ENCODE results near the gene TIMP3.

Gene TIMP3

GRCh38 chr22:32896891-32897290 lies 95.4 kb downstream of the TIMP3 start:
- TF ChIP-seq, protein P1, sequence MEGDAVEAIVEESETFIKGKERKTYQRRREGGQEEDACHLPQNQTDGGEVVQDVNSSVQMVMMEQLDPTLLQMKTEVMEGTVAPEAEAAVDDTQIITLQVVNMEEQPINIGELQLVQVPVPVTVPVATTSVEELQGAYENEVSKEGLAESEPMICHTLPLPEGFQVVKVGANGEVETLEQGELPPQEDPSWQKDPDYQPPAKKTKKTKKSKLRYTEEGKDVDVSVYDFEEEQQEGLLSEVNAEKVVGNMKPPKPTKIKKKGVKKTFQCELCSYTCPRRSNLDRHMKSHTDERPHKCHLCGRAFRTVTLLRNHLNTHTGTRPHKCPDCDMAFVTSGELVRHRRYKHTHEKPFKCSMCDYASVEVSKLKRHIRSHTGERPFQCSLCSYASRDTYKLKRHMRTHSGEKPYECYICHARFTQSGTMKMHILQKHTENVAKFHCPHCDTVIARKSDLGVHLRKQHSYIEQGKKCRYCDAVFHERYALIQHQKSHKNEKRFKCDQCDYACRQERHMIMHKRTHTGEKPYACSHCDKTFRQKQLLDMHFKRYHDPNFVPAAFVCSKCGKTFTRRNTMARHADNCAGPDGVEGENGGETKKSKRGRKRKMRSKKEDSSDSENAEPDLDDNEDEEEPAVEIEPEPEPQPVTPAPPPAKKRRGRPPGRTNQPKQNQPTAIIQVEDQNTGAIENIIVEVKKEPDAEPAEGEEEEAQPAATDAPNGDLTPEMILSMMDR (conservative IDR thresholded peaks at IDR 0.05), result no peak
- no peak overlapping the region for H3K27ac ChIP-seq

GRCh38 chr22:32897400-32897799 lies 95.9 kb downstream of the TIMP3 start:
- TF ChIP-seq, protein P1 (conservative IDR thresholded peaks at IDR 0.05), result no peak
- no peak overlapping the region for H3K27ac ChIP-seq

- TF ChIP-seq, protein P1 (conservative IDR thresholded peaks at IDR 0.05), result no peak
- no peak overlapping the region for H3K27ac ChIP-seq
Observed at GRCh38 chr22:32900886-32901635, 99.6 kb downstream of the TIMP3 start.

- H3K27ac ChIP-seq, result no peak overlapping the region
- TF ChIP-seq, protein P1 (conservative IDR thresholded peaks at IDR 0.05), result no peak
Observed at GRCh38 chr22:32901925-32902324, 100.4 kb downstream of the TIMP3 start.

DNA sequence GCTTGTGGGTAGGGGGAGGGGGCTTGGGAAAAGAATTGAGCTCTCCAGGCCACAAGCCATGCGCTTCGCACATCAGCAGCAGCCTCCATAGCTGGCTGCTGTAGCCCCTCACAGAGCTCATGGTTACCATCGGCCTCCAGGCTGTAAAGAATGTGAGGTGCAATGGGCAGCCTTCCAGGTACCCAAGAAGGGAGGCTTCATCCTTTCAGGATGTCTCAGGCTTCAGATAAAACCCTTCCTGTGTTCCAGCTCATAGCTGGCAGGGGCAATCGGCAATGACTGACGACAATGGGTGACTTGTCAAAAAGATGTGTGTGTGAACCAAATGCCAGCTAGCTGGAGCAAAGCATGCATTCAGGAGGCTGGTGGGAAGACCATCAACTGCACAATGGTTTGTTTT lies 102.0 kb downstream of the TIMP3 start:
- no peak overlapping the region for H3K27ac ChIP-seq
- TF ChIP-seq, protein P1 (conservative IDR thresholded peaks at IDR 0.05), result no peak

GRCh38 chr22:32904044-32904443 lies 102.5 kb downstream of the TIMP3 start:
- H3K27ac ChIP-seq, result no peak overlapping the region
- TF ChIP-seq, protein P1 (conservative IDR thresholded peaks at IDR 0.05), result no peak

DNA sequence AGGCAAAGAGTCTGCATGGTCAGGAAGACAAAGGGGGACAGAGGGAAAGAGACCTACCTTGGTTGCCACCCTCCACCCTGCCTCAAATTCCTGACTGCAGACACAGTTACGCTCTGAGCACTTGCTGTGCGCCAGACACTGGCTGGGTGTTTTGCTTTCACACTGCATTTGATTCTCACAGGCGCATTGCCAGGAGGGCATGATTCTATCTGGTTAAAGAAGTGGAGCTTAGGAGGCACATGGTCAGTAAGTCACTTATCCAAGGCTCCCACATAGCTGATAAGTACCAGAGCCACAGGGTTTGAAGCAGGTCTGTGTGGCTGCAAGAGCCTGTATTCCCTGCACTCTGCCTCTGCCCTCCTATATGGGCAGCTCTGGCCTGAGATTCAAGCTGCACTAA lies 103.9 kb downstream of the TIMP3 start:
- TF ChIP-seq, protein P1 (conservative IDR thresholded peaks at IDR 0.05), result no peak
- H3K27ac ChIP-seq, result no peak overlapping the region

All from VCaP (cell line).